Measurements from ENCODE around the gene GOT1.

GRCh38 chr10:99399664-99400063 is 30.8 kb downstream of the GOT1 start:
- TF ChIP-seq POLR2A (IDR thresholded peaks at IDR 0.05) (no peak), CTCF (IDR thresholded peaks at IDR 0.05 in 4 of 5, conservative IDR thresholded peaks at IDR 0.05 in 1 of 5) (no peak)

Measured in gastrocnemius medialis (tissue), 4 donors.